H9 (cell line): ENCODE measurements around the gene PLCXD3. TPM values are rescaled to one million over a fixed set of nuclear protein-coding genes. Genes with fewer than 3 reads are reported as not detected.

ENCODE experiments used
- DNase-seq: peaks from one replicate; pipeline ENCODE4 v3.0.0-alpha.2; 2017
- H2AFZ ChIP-seq: one replicate; pipeline ENCODE4 v1.6.1; 2013; ENCODE audit warnings: mild to moderate bottlenecking, low read length, control low read depth, moderate library complexity
- H2AK5ac ChIP-seq: 2 replicates; pipeline ENCODE4 v1.6.1; 2013; ENCODE audit warnings: low read length, control low read depth, mixed read lengths; ENCODE audit not compliant: insufficient read length
- H2BK120ac ChIP-seq: one replicate; pipeline ENCODE4 v1.6.1; 2013; ENCODE audit warnings: low read depth, mild to moderate bottlenecking, low read length, control low read depth, inconsistent platforms; ENCODE audit not compliant: poor library complexity, severe bottlenecking
- H2BK12ac ChIP-seq: 2 replicates; pipeline ENCODE4 v1.6.1; 2013; ENCODE audit warnings: low read length, control low read depth, mixed read lengths, low read depth; ENCODE audit not compliant: insufficient read length
- H2BK15ac ChIP-seq: 2 replicates; pipeline ENCODE4 v1.6.1; 2013; ENCODE audit warnings: low read depth, low read length, control low read depth
- H2BK20ac ChIP-seq: one replicate; pipeline ENCODE4 v1.6.1; 2013; ENCODE audit warnings: low read depth, mild to moderate bottlenecking, low read length, control low read depth, inconsistent platforms; ENCODE audit not compliant: poor library complexity, severe bottlenecking
- H2BK5ac ChIP-seq: 2 replicates; pipeline ENCODE4 v1.6.1; 2013; ENCODE audit warnings: low read length, control low read depth, mixed read lengths; ENCODE audit not compliant: insufficient read length
- H3K14ac ChIP-seq: 2 replicates; pipeline ENCODE4 v1.6.1; 2013; ENCODE audit warnings: low read length, control low read depth; ENCODE audit not compliant: insufficient read depth
- H3K18ac ChIP-seq: 2 replicates; pipeline ENCODE4 v1.6.1; 2013; ENCODE audit warnings: low read depth, mild to moderate bottlenecking, mixed read lengths, low read length, control low read depth; ENCODE audit not compliant: insufficient read length
- H3K23ac ChIP-seq: 2 replicates; pipeline ENCODE4 v1.6.1; 2013; ENCODE audit warnings: low read length, control low read depth, mixed read lengths, low read depth; ENCODE audit not compliant: insufficient read length
- H3K23me2 ChIP-seq: 2 replicates; pipeline ENCODE4 v1.6.1; 2013; ENCODE audit warnings: low read depth, mild to moderate bottlenecking, mixed read lengths, low read length, control low read depth; ENCODE audit not compliant: insufficient read length, poor library complexity, severe bottlenecking
- H3K27ac ChIP-seq: 2 replicates; pipeline ENCODE4 v1.5.1; 2013; ENCODE audit warnings: low read length, control low read depth, mixed read lengths, low read depth; ENCODE audit not compliant: insufficient read length
- H3K27me3 ChIP-seq: 2 replicates; pipeline ENCODE4 v1.6.1; 2013; ENCODE audit warnings: low read length, control low read depth, inconsistent platforms; ENCODE audit not compliant: insufficient read depth
- H3K4ac ChIP-seq: 2 replicates; pipeline ENCODE4 v1.6.1; 2013; ENCODE audit warnings: low read depth, mild to moderate bottlenecking, control low read depth, inconsistent platforms, low read length, moderate library complexity
- H3K4me1 ChIP-seq: 2 replicates; pipeline ENCODE4 v1.6.1; 2013; ENCODE audit warnings: low read length, control low read depth, inconsistent platforms; ENCODE audit not compliant: insufficient read depth
- H3K4me2 ChIP-seq: 2 replicates; pipeline ENCODE4 v1.6.1; 2013; ENCODE audit warnings: low read length, control low read depth, mixed read lengths; ENCODE audit not compliant: insufficient read length, insufficient read depth
- H3K56ac ChIP-seq: 2 replicates; pipeline ENCODE4 v1.6.1; 2013; ENCODE audit warnings: low read depth, mild to moderate bottlenecking, mixed read lengths, low read length, control low read depth; ENCODE audit not compliant: insufficient read length
- H3K79me1 ChIP-seq: 2 replicates; pipeline ENCODE4 v1.6.1; 2013; ENCODE audit warnings: low read depth, mild to moderate bottlenecking, moderate library complexity, low read length, control low read depth, inconsistent platforms; ENCODE audit not compliant: insufficient read depth, poor library complexity, severe bottlenecking
- H3K79me2 ChIP-seq: 2 replicates; pipeline ENCODE4 v1.6.1; 2013; ENCODE audit warnings: low read length, control low read depth, inconsistent platforms; ENCODE audit not compliant: insufficient read depth
- H3K9ac ChIP-seq: 2 replicates; pipeline ENCODE4 v1.6.1; 2013; ENCODE audit warnings: low read length, control low read depth, mixed read lengths; ENCODE audit not compliant: insufficient read length; ENCODE audit errors: extremely low read depth
- H3K9me3 ChIP-seq: one replicate; pipeline ENCODE4 v1.6.1; 2013; ENCODE audit warnings: low read depth, low read length, inconsistent platforms; ENCODE audit not compliant: control insufficient read depth
- H3T11ph ChIP-seq: one replicate; pipeline ENCODE4 v1.6.1; 2013; ENCODE audit warnings: mild to moderate bottlenecking, low read length, control low read depth, inconsistent platforms
- H4K20me1 ChIP-seq: one replicate; pipeline ENCODE4 v1.6.1; 2013; ENCODE audit not compliant: control insufficient read depth, insufficient read length, insufficient read depth
- H4K5ac ChIP-seq: 2 replicates; pipeline ENCODE4 v1.6.1; 2013; ENCODE audit warnings: low read depth, mild to moderate bottlenecking, mixed read lengths, low read length, control low read depth; ENCODE audit not compliant: insufficient read length
- H4K8ac ChIP-seq: replicated peaks from 2 replicates; pipeline ENCODE4 v1.6.1; 2013; ENCODE audit warnings: low read length, control low read depth, mixed read lengths, low read depth; ENCODE audit not compliant: insufficient read length
- H4K91ac ChIP-seq: 2 replicates; pipeline ENCODE4 v1.6.1; 2013; ENCODE audit warnings: low read depth, mild to moderate bottlenecking, moderate library complexity, mixed read lengths, low read length, control low read depth; ENCODE audit not compliant: insufficient read length
- H3K27ac Mint-ChIP-seq, 3 experiments: 2 replicates in 2 of 3; 3 replicates in 1 of 3; pipeline ENCODE4 v1.8.0; 2020 to 2021; ENCODE audit warnings: mixed read lengths in 3 of 3, mild to moderate bottlenecking in 1 of 3, moderate library complexity in 1 of 3
- H3K27me3 Mint-ChIP-seq: 2 replicates; pipeline ENCODE4 v1.8.0; 2021; ENCODE audit warnings: low read depth, mild to moderate bottlenecking, moderate library complexity, mixed read lengths
- H3K36me3 Mint-ChIP-seq, 3 experiments: 2 replicates in 2 of 3; 3 replicates in 1 of 3; pipeline ENCODE4 v1.8.0; 2020 to 2021; ENCODE audit warnings: low read depth in 3 of 3, mixed read lengths in 3 of 3; ENCODE audit not compliant: insufficient read depth in 1 of 3
- H3K4me1 Mint-ChIP-seq, 2 experiments: 2 replicates each; pipeline ENCODE4 v1.8.0; 2020; ENCODE audit warnings: mixed read lengths in 2 of 2
- H3K4me3 Mint-ChIP-seq, 2 experiments: 2 replicates in 1 of 2; 3 replicates in 1 of 2; pipeline ENCODE4 v1.8.0; 2020 to 2021; ENCODE audit warnings: mild to moderate bottlenecking in 2 of 2, mixed read lengths in 2 of 2, moderate library complexity in 1 of 2
- H3K9me3 Mint-ChIP-seq, 2 experiments: 2 replicates in 1 of 2; 3 replicates in 1 of 2; pipeline ENCODE4 v1.8.0; 2020; ENCODE audit warnings: mild to moderate bottlenecking in 2 of 2, mixed read lengths in 2 of 2, moderate library complexity in 1 of 2
- CTCF ChIP-seq: fragments of 200-600 bp; sonication (generic); conservative IDR thresholded peaks from 3 replicates; pipeline ENCODE4 v1.8.0; 2021; ENCODE audit warnings: antibody characterized with exemption, mild to moderate bottlenecking
- WGBS: extraction: QIAGEN DNeasy Blood & Tissue Kit; methylation state at CpG from one replicate; pipeline ENCODE4 v1.1.7; 2013; ENCODE audit warnings: missing lambda C conversion rate, low lambda C conversion rate, mixed read lengths; ENCODE audit not compliant: insufficient read length; ENCODE audit errors: extremely low coverage; 5-methylcytosine and 5-hydroxymethylcytosine counted together
- total RNA-seq: library from RNA; stranded (reverse); gene quantifications from 2 replicates; pipeline ENCODE4 v1.2.1, GENCODE V29; 2021

Gene PLCXD3
- total RNA-seq, 1 experiment from 2014 or later, result not detected

DNA sequence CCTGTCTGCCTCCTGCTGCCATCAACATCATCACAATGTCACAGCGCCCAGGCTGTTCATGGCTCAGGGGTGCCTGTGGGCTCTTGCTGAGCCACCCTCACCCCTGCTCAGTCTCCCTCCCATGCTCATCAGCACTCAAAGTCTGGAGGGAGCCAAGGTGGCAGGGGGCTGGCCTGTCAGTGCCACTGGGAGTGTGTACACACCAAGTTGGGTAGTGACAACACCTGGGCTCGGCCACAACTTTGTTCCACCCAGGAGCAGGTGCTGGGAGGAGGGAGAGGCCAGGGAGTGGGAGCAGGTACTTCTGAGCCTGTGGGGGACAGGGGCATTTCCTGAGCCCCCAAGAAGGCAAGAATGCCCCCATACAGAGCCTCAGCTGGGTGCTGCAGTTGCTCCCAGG, 219.6 kb downstream of the PLCXD3 start:
- no peak overlapping the region for H3K14ac ChIP-seq
- no peak overlapping the region for H2BK15ac ChIP-seq
- H2AK5ac ChIP-seq, result no peak overlapping the region
- H4K20me1 ChIP-seq, result no peaks in the 10 kb centered on the region
- no peak for DNase-seq
- H2BK5ac ChIP-seq, result no peak overlapping the region
- no peak overlapping the region for H3K23ac ChIP-seq
- no peak overlapping the region for H3K27ac Mint-ChIP-seq
- H2BK12ac ChIP-seq, result no peak overlapping the region
- no peaks in the 10 kb centered on the region for H3K27me3 Mint-ChIP-seq
- no peak overlapping the region for H2AFZ ChIP-seq
- no peak overlapping the region for H3K4me3 Mint-ChIP-seq
- no CpG with 5 or more reads among the region's 2 CpGs for WGBS
- no peak overlapping the region for H2BK120ac ChIP-seq
- no peak overlapping the region for H3K4ac ChIP-seq
- H3K4me1 Mint-ChIP-seq, result peaks cover 2 to 3% of the 10 kb centered on the region in 2 experiments; a peak in 1 of 4 replicates
- no peak overlapping the region for H3T11ph ChIP-seq
- H2BK20ac ChIP-seq, result no peak overlapping the region
- no peak overlapping the region for H3K18ac ChIP-seq
- H3K4me2 ChIP-seq, result no peak overlapping the region
- H3K27me3 ChIP-seq, result no peaks in the 10 kb centered on the region
- no peaks in the 10 kb centered on the region for H3K23me2 ChIP-seq
- peaks cover 7 to 8% of the 10 kb centered on the region in 2 experiments; a peak in 2 of 5 replicates for H3K9me3 Mint-ChIP-seq
- TF ChIP-seq CTCF, result no peak
- no peak overlapping the region for H3K27ac ChIP-seq
- no peak overlapping the region for H4K5ac ChIP-seq
- no peaks in the 10 kb centered on the region for H3K79me2 ChIP-seq
- peaks cover 0 to 5% (median 0%) of the 10 kb centered on the region in 3 experiments; a peak in 1 of 7 replicates for H3K36me3 Mint-ChIP-seq
- H4K8ac ChIP-seq, result no peak overlapping the region
- H3K56ac ChIP-seq, result no peak overlapping the region
- no peak overlapping the region for H3K9ac ChIP-seq
- H3K79me1 ChIP-seq, result no peaks in the 10 kb centered on the region
- no peaks in the 10 kb centered on the region for H3K9me3 ChIP-seq
- H3K4me1 ChIP-seq, result 0 out of 2 replicates have a peak, but pooled peaks cover under 1% of the 10 kb centered on the region
- no peak overlapping the region for H4K91ac ChIP-seq
